Measurements from ENCODE around the gene STXBP6.

Gene STXBP6

GRCh38 chr14:24976602-24977001, 73.3 kb downstream of the STXBP6 start:
- no peak for TF ChIP-seq CTCF (IDR thresholded peaks at IDR 0.05; ENCODE audit: control insufficient read depth, insufficient read depth, low read depth, low read length, missing control alignments)
- no peak overlapping the region for H3K4me3 ChIP-seq (ENCODE audit: control insufficient read depth, low read depth, low read length)
- DNase-seq (ENCODE audit: low read depth) = no peak

- H3K4me3 ChIP-seq (ENCODE audit: control insufficient read depth, low read depth, low read length) = no peak overlapping the region
- DNase-seq (ENCODE audit: low read depth) = no peak
- no peak for TF ChIP-seq CTCF (IDR thresholded peaks at IDR 0.05; ENCODE audit: control insufficient read depth, insufficient read depth, low read depth, low read length, missing control alignments)
Observed at GRCh38 chr14:24975393-24975792, 74.6 kb downstream of the STXBP6 start.

GRCh38 chr14:24974591-24975374, 75.2 kb downstream of the STXBP6 start:
- no peak for TF ChIP-seq CTCF (IDR thresholded peaks at IDR 0.05; ENCODE audit: control insufficient read depth, insufficient read depth, low read depth, low read length, missing control alignments)
- DNase-seq (ENCODE audit: low read depth) = no peak
- no peak overlapping the region for H3K4me3 ChIP-seq (ENCODE audit: control insufficient read depth, low read depth, low read length)

GRCh38 chr14:24972844-24973243, 77.1 kb downstream of the STXBP6 start:
- no peak for TF ChIP-seq CTCF (IDR thresholded peaks at IDR 0.05; ENCODE audit: control insufficient read depth, insufficient read depth, low read depth, low read length, missing control alignments)
- no peak for DNase-seq (ENCODE audit: low read depth)
- H3K4me3 ChIP-seq (ENCODE audit: control insufficient read depth, low read depth, low read length) = no peak overlapping the region

GRCh38 chr14:24971255-24971654, 78.7 kb downstream of the STXBP6 start:
- no peak for TF ChIP-seq CTCF (IDR thresholded peaks at IDR 0.05; ENCODE audit: control insufficient read depth, insufficient read depth, low read depth, low read length, missing control alignments)
- H3K4me3 ChIP-seq (ENCODE audit: control insufficient read depth, low read depth, low read length) = no peak overlapping the region
- no peak for DNase-seq (ENCODE audit: low read depth)

- H3K4me3 ChIP-seq (ENCODE audit: control insufficient read depth, low read depth, low read length) = no peak overlapping the region
Observed at GRCh38 chr14:24966579-24966964, 83.4 kb downstream of the STXBP6 start.

More at GRCh38 chr14:24966579-24966964, 83.4 kb downstream of the STXBP6 start:
- no peak for TF ChIP-seq CTCF (IDR thresholded peaks at IDR 0.05; ENCODE audit: control insufficient read depth, insufficient read depth, low read depth, low read length, missing control alignments)
- no peak for DNase-seq (ENCODE audit: low read depth)
